HepG2 (cell line): Measurements from ENCODE around the gene ABCB6. TPM values are rescaled to one million over a fixed set of nuclear protein-coding genes. Genes with fewer than 3 reads are reported as not detected.

Experiments
- ATF5 ChIP-seq: sonication (generic); formaldehyde crosslinking; IDR thresholded peaks from 2 replicates; pipeline ENCODE4 v1.4.0; 2020; ENCODE audit warnings: mild to moderate bottlenecking, low read depth, missing genetic modification reagents
- CBX2 ChIP-seq, 2 experiments: fragments of 200-600 bp in 1 of 2; sonication (generic); formaldehyde crosslinking in 1 of 2; IDR thresholded peaks; 2 replicates each; pipeline versions ENCODE4 v1.7.0 to v1.8.1; 2018 to 2022; ENCODE audit warnings: low read depth in 2 of 2, low read length in 1 of 2, mild to moderate bottlenecking in 1 of 2, missing genetic modification reagents in 1 of 2
- CBX5 ChIP-seq: sonication (generic); formaldehyde crosslinking; IDR thresholded peaks from 2 replicates; pipeline ENCODE4 v1.4.0; 2020; ENCODE audit warnings: missing genetic modification reagents, borderline replicate concordance
- DRAP1 ChIP-seq: IDR thresholded peaks from 2 replicates; pipeline ENCODE4 v1.6.1; 2016; ENCODE audit warnings: missing genetic modification reagents, missing compliant biosample characterization
- FOXK2 ChIP-seq: fragments of 450-650 bp; IDR thresholded peaks from 2 replicates; pipeline ENCODE4 v1.6.1; 2016
- GABPA ChIP-seq, 2 experiments: IDR thresholded peaks; 2 replicates each; pipeline ENCODE4 v1.6.1; 2011 to 2016; ENCODE audit warnings: low read depth in 2 of 2, low read length in 1 of 2, missing biosample characterization in 1 of 2, missing genetic modification characterization in 1 of 2
- KMT2B ChIP-seq: IDR thresholded peaks from 2 replicates; pipeline ENCODE4 v1.6.1; 2016; ENCODE audit warnings: missing genetic modification reagents, missing compliant biosample characterization
- LRRFIP1 ChIP-seq: sonication (generic); formaldehyde crosslinking; conservative IDR thresholded peaks from 2 replicates; pipeline ENCODE4 v1.4.0; 2020; ENCODE audit warnings: missing genetic modification reagents
- MIXL1 ChIP-seq: IDR thresholded peaks from 2 replicates; pipeline ENCODE4 v1.6.1; 2016
- MXI1 ChIP-seq: IDR thresholded peaks from 3 replicates; pipeline ENCODE4 v1.6.1; 2012; ENCODE audit warnings: low read depth, low read length, inconsistent platforms, borderline replicate concordance
- NFE2L2 ChIP-seq: fragments of 150-350 bp; IDR thresholded peaks from 2 replicates; pipeline ENCODE4 v1.6.1; 2014; ENCODE audit warnings: low read length
- POLR2G ChIP-seq: fragments of 200-400 bp; formaldehyde crosslinking; IDR thresholded peaks from 2 replicates; pipeline ENCODE4 v1.6.1; 2018; ENCODE audit warnings: mild to moderate bottlenecking, low read depth, low read length, moderate library complexity
- PPARG ChIP-seq: conservative IDR thresholded peaks from 2 replicates; pipeline ENCODE4 v1.6.1; 2016; ENCODE audit warnings: missing biosample characterization, missing genetic modification reagents
- RFX3 ChIP-seq: IDR thresholded peaks from 2 replicates; pipeline ENCODE4 v1.6.1; 2016; ENCODE audit warnings: missing biosample characterization, missing genetic modification reagents
- SKI ChIP-seq: fragments of 450-650 bp; IDR thresholded peaks from one replicate; pipeline ENCODE4 v1.6.1; 2018; ENCODE audit warnings: mild to moderate bottlenecking; ENCODE audit not compliant: partially characterized antibody
- SMC3 ChIP-seq: IDR thresholded peaks from 2 replicates; pipeline ENCODE4 v1.6.1; 2011; ENCODE audit warnings: low read length, improper control_type of control experiment
- SRSF9 ChIP-seq: fragments of 200-400 bp; formaldehyde crosslinking; IDR thresholded peaks from 2 replicates; pipeline ENCODE4 v1.6.1; 2018; ENCODE audit warnings: borderline replicate concordance, mild to moderate bottlenecking, low read depth, low read length; ENCODE audit not compliant: insufficient read depth, poor library complexity, severe bottlenecking
- TEAD3 ChIP-seq: optimal IDR thresholded peaks from 2 replicates; pipeline ENCODE3; 2016; ENCODE audit warnings: borderline replicate concordance
- ZNF276 ChIP-seq: sonication (generic); formaldehyde crosslinking; IDR thresholded peaks from 2 replicates; pipeline ENCODE4 v1.4.0; 2020; ENCODE audit warnings: mild to moderate bottlenecking, low read depth, missing genetic modification reagents
- ZNF331 ChIP-seq: sonication (generic); formaldehyde crosslinking; IDR thresholded peaks from 2 replicates; pipeline ENCODE4 v1.4.0; 2020; ENCODE audit warnings: missing genetic modification reagents
- ZNF44 ChIP-seq: sonication (generic); formaldehyde crosslinking; IDR thresholded peaks from 2 replicates; pipeline ENCODE4 v1.5.1; 2020; ENCODE audit warnings: mild to moderate bottlenecking, missing genetic modification reagents
- ZNF780A ChIP-seq: sonication (generic); formaldehyde crosslinking; IDR thresholded peaks from 2 replicates; pipeline ENCODE4 v1.8.0; 2022; ENCODE audit warnings: mild to moderate bottlenecking, missing genetic modification reagents, moderate library complexity
- ZSCAN5A ChIP-seq: sonication (generic); formaldehyde crosslinking; IDR thresholded peaks from 2 replicates; pipeline ENCODE4 v1.8.0; 2022; ENCODE audit warnings: mild to moderate bottlenecking, missing genetic modification reagents, borderline replicate concordance
- polyA plus RNA-seq, 8 experiments: library from polyadenylated mRNA; depleted of rRNA in 3 of 8; stranded (reverse) in 7 of 8; unstranded in 1 of 8; fragments of >200 nt; fragmentation: Illumina TruSeq in 4 of 8; extraction: Trizol in 4 of 8; gene quantifications; 2 replicates each; pipeline versions ENCODE4 v1.2.1 to v1.2.3, GENCODE V29; 2011 to 2016; ENCODE audit warnings: low read depth in 4 of 8, missing spikeins in 1 of 8, mixed read lengths in 1 of 8; ENCODE audit not compliant: insufficient read depth in 1 of 8
- total RNA-seq, 5 experiments: library from RNA; depleted of rRNA; stranded (reverse); fragments of >200 nt; fragmentation: Illumina TruSeq; extraction: Trizol; gene quantifications; 2 replicates each; pipeline ENCODE4 v1.2.3, GENCODE V29; 2016; ENCODE audit warnings: low read depth in 1 of 5

The ABCB6 gene
- total and polyA plus RNA-seq, 2 of the 13 experiments (the other 11 are each of a cell fraction or from before 2014, with no cell fraction given): 91.1 to 137 TPM

GRCh38 chr2:219207884-219208740, 10.6 kb downstream of the ABCB6 start (continued):
- no peak for TF ChIP-seq ZNF276
- no peak for TF ChIP-seq NFE2L2
- TF ChIP-seq MIXL1 (CRISPR knock-in tag): peak; percentile 66; the same call in 1 of the 2 replicates
- TF ChIP-seq CBX2 (IDR thresholded peaks at IDR 0.05; ENCODE audit: low read depth, low read length): no peak
- no peak for TF ChIP-seq CBX2 (CRISPR knock-in tag; IDR thresholded peaks at IDR 0.05; ENCODE audit: low read depth)
- no peak for TF ChIP-seq FOXK2
- TF ChIP-seq RFX3 (CRISPR knock-in tag): no peak
- TF ChIP-seq PPARG (CRISPR knock-in tag): peak; percentile 88
- peak; percentile 77 for TF ChIP-seq TEAD3 (CRISPR knock-in tag)
- TF ChIP-seq ATF5 (CRISPR knock-in tag): no peak
- no peak for TF ChIP-seq SRSF9
- TF ChIP-seq CBX5: peak; percentile 62; the same call in 1 of the 2 replicates
- no peak; the same call in 1 of the 2 replicates for TF ChIP-seq DRAP1 (CRISPR knock-in tag)
- TF ChIP-seq ZSCAN5A (CRISPR knock-in tag): no peak
- no peak for TF ChIP-seq LRRFIP1 (CRISPR knock-in tag)
- peak; percentile 52; the same call in 1 of the 3 replicates for TF ChIP-seq MXI1
- TF ChIP-seq SKI: peak; percentile 8
- TF ChIP-seq ZNF331: peak; percentile 84
- TF ChIP-seq ZNF44 (CRISPR knock-in tag): 0 out of 2 replicates have a peak, but pooled peaks have one; percentile 10
- peak; percentile 49; the same call in 1 of the 2 replicates for TF ChIP-seq KMT2B (CRISPR knock-in tag)
- TF ChIP-seq GABPA (IDR thresholded peaks at IDR 0.05; ENCODE audit: low read depth, low read length): no peak
- no peak for TF ChIP-seq GABPA (CRISPR knock-in tag; IDR thresholded peaks at IDR 0.05; ENCODE audit: low read depth)
- TF ChIP-seq ZNF780A: no peak; the same call in 1 of the 2 replicates
- TF ChIP-seq SMC3: peak; percentile 46; the same call in 1 of the 2 replicates
- peak; percentile 73 for TF ChIP-seq POLR2G
